Amniotic epithelial cell (primary cell): ENCODE results near the gene RGS6.

Experiments
- DNase-seq: peaks from one replicate; pipeline ENCODE4 v3.0.0-alpha.2; 2010; ENCODE audit warnings: low read depth

Gene RGS6

GRCh38 chr14:72523424-72524294, 591.4 kb downstream of the RGS6 start:
- peak; percentile 22 for DNase-seq

- no peak for DNase-seq
Measured at GRCh38 chr14:72524295-72524629, 592.0 kb downstream of the RGS6 start.

GRCh38 chr14:72525087-72525915, 593.1 kb downstream of the RGS6 start:
- DNase-seq: no peak

GRCh38 chr14:72527591-72527990, 595.4 kb downstream of the RGS6 start:
- DNase-seq: no peak

- peak; percentile 70 for DNase-seq
Measured at GRCh38 chr14:72528059-72528862, 596.0 kb downstream of the RGS6 start.

GRCh38 chr14:72528863-72529175, 596.6 kb downstream of the RGS6 start:
- DNase-seq: no peak

- no peak for DNase-seq
Measured at GRCh38 chr14:72532686-72533454, 600.6 kb downstream of the RGS6 start.

- DNase-seq: no peak
Measured at GRCh38 chr14:72535485-72535884, 603.3 kb downstream of the RGS6 start.

- DNase-seq: no peak
Measured at GRCh38 chr14:72538387-72538786, 606.2 kb downstream of the RGS6 start.

- no peak for DNase-seq
Measured at GRCh38 chr14:72539661-72540315, 607.6 kb downstream of the RGS6 start.

GRCh38 chr14:72540836-72541235, 608.6 kb downstream of the RGS6 start:
- no peak for DNase-seq

GRCh38 chr14:72541546-72541945, 609.3 kb downstream of the RGS6 start:
- DNase-seq: no peak

- DNase-seq: peak; percentile 24
Measured at GRCh38 chr14:72543341-72543740, 611.1 kb downstream of the RGS6 start.

GRCh38 chr14:72544615-72545387, 612.6 kb downstream of the RGS6 start:
- no peak for DNase-seq

GRCh38 chr14:72545411-72546311, 613.4 kb downstream of the RGS6 start:
- peak; percentile 33 for DNase-seq

- DNase-seq: no peak
Measured at GRCh38 chr14:72546344-72547016, 614.3 kb downstream of the RGS6 start.

GRCh38 chr14:72547999-72548398, 615.8 kb downstream of the RGS6 start:
- DNase-seq: peak; percentile 15

- DNase-seq: no peak
Measured at GRCh38 chr14:72549026-72549425, 616.8 kb downstream of the RGS6 start.

- no peak for DNase-seq
Measured at GRCh38 chr14:72549854-72550253, 617.6 kb downstream of the RGS6 start.
